HEK293 (cell line): Measurements from ENCODE around the gene GPR157.

ENCODE experiments used
- CTCF ChIA-PET: fragments of 350-600 bp; formaldehyde crosslinking; extraction: SDS; loops from one replicate; lab custom pipeline; 2021; ENCODE audit warnings: antibody characterized with exemption; lab: Yijun Ruan, JAX
- POLR2A ChIA-PET: fragments of 300-600 bp; formaldehyde crosslinking; extraction: SDS; loops from one replicate; lab custom pipeline; 2020; ENCODE audit warnings: antibody characterized with exemption, inconsistent platforms; lab: Yijun Ruan, JAX
- H3K27ac ChIP-seq: fragments of 200-500 bp; sonication (Bioruptor generic); 2 replicates; pipeline ENCODE4 v1.5.1; 2014; ENCODE audit warnings: low read depth, low read length, control low read depth, inconsistent platforms; ENCODE audit errors: extremely low read depth
- H3K36me3 ChIP-seq, 2 experiments: fragments of 200-500 bp in 1 of 2; sonication (Bioruptor generic) in 1 of 2; 1 replicate in 1 of 2; 2 replicates in 1 of 2; pipeline ENCODE4 v1.5.1; 2014 to 2017; ENCODE audit warnings: inconsistent platforms in 2 of 2, low read length in 2 of 2; ENCODE audit not compliant: control insufficient read depth in 2 of 2, insufficient read depth in 1 of 2
- H3K4me1 ChIP-seq: fragments of 200-500 bp; sonication (Bioruptor generic); 2 replicates; pipeline ENCODE4 v1.5.1; 2014; ENCODE audit warnings: mild to moderate bottlenecking, low read length, inconsistent platforms; ENCODE audit not compliant: control insufficient read depth, insufficient read depth
- H3K4me3 ChIP-seq: 2 replicates; pipeline ENCODE4 v1.5.1; 2011; ENCODE audit warnings: low read depth, mild to moderate bottlenecking, control low read depth, low read length, moderate library complexity
- H3K9me3 ChIP-seq: fragments of 200-500 bp; sonication (Bioruptor generic); 2 replicates; pipeline ENCODE4 v1.5.1; 2014; ENCODE audit warnings: low read depth, low read length, inconsistent platforms; ENCODE audit not compliant: control insufficient read depth, insufficient read depth
- BCL6B ChIP-seq: fragments of 450-650 bp; formaldehyde crosslinking; IDR thresholded peaks from 2 replicates; pipeline ENCODE4 v1.5.1; 2017; ENCODE audit warnings: missing biosample characterization, missing genetic modification characterization
- GLI2 ChIP-seq: fragments of 450-650 bp; formaldehyde crosslinking; IDR thresholded peaks from 2 replicates; pipeline ENCODE4; 2017; ENCODE audit warnings: missing biosample characterization, missing genetic modification characterization, low read depth, borderline replicate concordance
- PATZ1 ChIP-seq: fragments of 450-650 bp; formaldehyde crosslinking; IDR thresholded peaks from 2 replicates; pipeline ENCODE4 v1.5.1; 2016; ENCODE audit warnings: missing biosample characterization, missing genetic modification characterization
- TSHZ1 ChIP-seq: fragments of 450-650 bp; formaldehyde crosslinking; IDR thresholded peaks from 2 replicates; pipeline ENCODE4 v1.5.1; 2016; ENCODE audit warnings: missing biosample characterization, missing genetic modification characterization, borderline replicate concordance
- YY1 ChIP-seq: fragments of 450-650 bp; formaldehyde crosslinking; IDR thresholded peaks from 2 replicates; pipeline ENCODE4 v1.5.1; 2018; ENCODE audit warnings: missing biosample characterization, missing genetic modification characterization
- ZBTB21 ChIP-seq: fragments of 450-650 bp; formaldehyde crosslinking; IDR thresholded peaks from 2 replicates; pipeline ENCODE4 v1.5.1; 2017; ENCODE audit warnings: missing biosample characterization, missing genetic modification characterization
- ZFP3 ChIP-seq: fragments of 450-650 bp; formaldehyde crosslinking; IDR thresholded peaks from 2 replicates; pipeline ENCODE4 v1.5.1; 2016; ENCODE audit warnings: low read depth, missing biosample characterization, missing genetic modification characterization
- ZNF10 ChIP-seq: fragments of 450-650 bp; formaldehyde crosslinking; IDR thresholded peaks from 2 replicates; pipeline ENCODE4 v1.5.1; 2017; ENCODE audit warnings: missing biosample characterization, missing genetic modification characterization
- ZNF133 ChIP-seq: fragments of 450-650 bp; formaldehyde crosslinking; IDR thresholded peaks from 2 replicates; pipeline ENCODE4 v1.5.1; 2016; ENCODE audit warnings: missing biosample characterization, missing genetic modification characterization
- ZNF169 ChIP-seq: fragments of 450-650 bp; formaldehyde crosslinking; IDR thresholded peaks from 2 replicates; pipeline ENCODE4 v1.5.1; 2016; ENCODE audit warnings: missing biosample characterization, missing genetic modification characterization
- ZNF174 ChIP-seq: fragments of 450-650 bp; formaldehyde crosslinking; IDR thresholded peaks from 2 replicates; pipeline ENCODE4 v1.5.0; 2017; ENCODE audit warnings: missing biosample characterization, mild to moderate bottlenecking, missing genetic modification characterization
- ZNF175 ChIP-seq: fragments of 450-650 bp; formaldehyde crosslinking; IDR thresholded peaks from 2 replicates; pipeline ENCODE4 v1.5.1; 2016; ENCODE audit warnings: missing biosample characterization, missing genetic modification characterization
- ZNF2 ChIP-seq: fragments of 450-650 bp; formaldehyde crosslinking; IDR thresholded peaks from 2 replicates; pipeline ENCODE4 v1.5.1; 2016; ENCODE audit warnings: missing biosample characterization, missing genetic modification characterization
- ZNF23 ChIP-seq: fragments of 450-650 bp; formaldehyde crosslinking; IDR thresholded peaks from 2 replicates; pipeline ENCODE4 v1.5.1; 2016; ENCODE audit warnings: missing biosample characterization, missing genetic modification characterization, borderline replicate concordance
- ZNF26 ChIP-seq: fragments of 450-650 bp; formaldehyde crosslinking; IDR thresholded peaks from 2 replicates; pipeline ENCODE4 v1.5.1; 2016; ENCODE audit warnings: missing biosample characterization, missing genetic modification characterization
- ZNF266 ChIP-seq: fragments of 450-650 bp; formaldehyde crosslinking; IDR thresholded peaks from 2 replicates; pipeline ENCODE4 v1.5.1; 2016; ENCODE audit warnings: missing biosample characterization, missing genetic modification characterization, low read depth
- ZNF366 ChIP-seq: fragments of 450-650 bp; formaldehyde crosslinking; conservative IDR thresholded peaks from 2 replicates; pipeline ENCODE4 v1.5.1; 2016; ENCODE audit warnings: missing biosample characterization, missing genetic modification characterization
- ZNF580 ChIP-seq: fragments of 450-650 bp; formaldehyde crosslinking; IDR thresholded peaks from 2 replicates; pipeline ENCODE4 v1.5.1; 2016; ENCODE audit warnings: missing biosample characterization, missing genetic modification characterization
- ZNF585B ChIP-seq: fragments of 450-650 bp; formaldehyde crosslinking; IDR thresholded peaks from 2 replicates; pipeline ENCODE4 v1.5.1; 2016; ENCODE audit warnings: missing biosample characterization, missing genetic modification characterization
- ZNF658 ChIP-seq: fragments of 450-650 bp; formaldehyde crosslinking; IDR thresholded peaks from 2 replicates; pipeline ENCODE4; 2016; ENCODE audit warnings: missing biosample characterization, missing genetic modification characterization
- ZNF704 ChIP-seq: fragments of 450-650 bp; formaldehyde crosslinking; IDR thresholded peaks from 2 replicates; pipeline ENCODE4 v1.5.1; 2016; ENCODE audit warnings: missing biosample characterization, missing genetic modification characterization
- ZNF768 ChIP-seq: fragments of 450-650 bp; formaldehyde crosslinking; IDR thresholded peaks from 2 replicates; pipeline ENCODE4 v1.5.1; 2018; ENCODE audit warnings: missing biosample characterization, mild to moderate bottlenecking, missing genetic modification characterization
- ZSCAN30 ChIP-seq: fragments of 450-650 bp; IDR thresholded peaks from 2 replicates; pipeline ENCODE4 v1.5.1; 2018; ENCODE audit warnings: missing biosample characterization, mild to moderate bottlenecking, missing genetic modification characterization, moderate library complexity
- TF ChIP-seq, protein P1 (sequence below): fragments of 450-650 bp; formaldehyde crosslinking; IDR thresholded peaks from 2 replicates; pipeline ENCODE4 v1.5.1; 2016; ENCODE audit warnings: missing biosample characterization, missing genetic modification characterization

Gene GPR157

DNA sequence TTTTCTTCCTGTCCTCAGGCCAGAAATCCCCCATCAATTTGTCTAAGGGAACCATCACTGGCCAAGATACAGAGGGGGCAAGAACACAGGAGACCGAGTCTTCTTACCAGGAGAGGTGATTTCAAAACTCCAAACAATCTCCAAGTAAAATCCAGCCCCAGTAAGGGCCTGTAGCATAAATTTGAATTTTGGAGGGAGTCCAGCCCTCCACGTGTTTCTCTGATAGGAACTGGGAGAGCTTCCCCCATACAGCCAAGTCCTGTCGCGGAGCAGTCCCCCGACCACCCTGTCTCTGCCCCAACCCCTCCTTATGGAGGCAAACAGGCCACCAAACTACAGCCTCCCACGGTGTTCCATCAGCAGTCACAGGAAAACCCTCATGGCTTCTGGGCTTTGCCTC lies 32.4 kb upstream of the GPR157 start:
- no peaks in the 10 kb centered on the region for H3K9me3 ChIP-seq
- ChIA-PET POLR2A (no interaction called here), CTCF (interaction anchor here (2.6 kb wide), 1 partner anchor 19 kb away, joined by 13 read pairs; no protein-coding TSS in a partner anchor)
- peaks cover 0 to 53% of the 10 kb centered on the region in 2 experiments; a peak in 2 of 3 replicates for H3K36me3 ChIP-seq
- no peak overlapping the region for H3K4me3 ChIP-seq
- no peak overlapping the region for H3K27ac ChIP-seq
- peaks cover 17% of the 10 kb centered on the region for H3K4me1 ChIP-seq
- TF ChIP-seq ZSCAN30 (tag by site-specific recombination), result no peak
- TF ChIP-seq ZNF266 (tag by site-specific recombination), result no peak
- TF ChIP-seq PATZ1 (tag by site-specific recombination), result no peak
- no peak for TF ChIP-seq ZNF23 (tag by site-specific recombination)
- no peak for TF ChIP-seq ZNF658 (tag by site-specific recombination)
- TF ChIP-seq YY1 (tag by site-specific recombination), result no peak
- TF ChIP-seq ZNF585B (tag by site-specific recombination), result no peak
- TF ChIP-seq, protein P1, sequence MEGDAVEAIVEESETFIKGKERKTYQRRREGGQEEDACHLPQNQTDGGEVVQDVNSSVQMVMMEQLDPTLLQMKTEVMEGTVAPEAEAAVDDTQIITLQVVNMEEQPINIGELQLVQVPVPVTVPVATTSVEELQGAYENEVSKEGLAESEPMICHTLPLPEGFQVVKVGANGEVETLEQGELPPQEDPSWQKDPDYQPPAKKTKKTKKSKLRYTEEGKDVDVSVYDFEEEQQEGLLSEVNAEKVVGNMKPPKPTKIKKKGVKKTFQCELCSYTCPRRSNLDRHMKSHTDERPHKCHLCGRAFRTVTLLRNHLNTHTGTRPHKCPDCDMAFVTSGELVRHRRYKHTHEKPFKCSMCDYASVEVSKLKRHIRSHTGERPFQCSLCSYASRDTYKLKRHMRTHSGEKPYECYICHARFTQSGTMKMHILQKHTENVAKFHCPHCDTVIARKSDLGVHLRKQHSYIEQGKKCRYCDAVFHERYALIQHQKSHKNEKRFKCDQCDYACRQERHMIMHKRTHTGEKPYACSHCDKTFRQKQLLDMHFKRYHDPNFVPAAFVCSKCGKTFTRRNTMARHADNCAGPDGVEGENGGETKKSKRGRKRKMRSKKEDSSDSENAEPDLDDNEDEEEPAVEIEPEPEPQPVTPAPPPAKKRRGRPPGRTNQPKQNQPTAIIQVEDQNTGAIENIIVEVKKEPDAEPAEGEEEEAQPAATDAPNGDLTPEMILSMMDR (tag by site-specific recombination), result no peak
- no peak for TF ChIP-seq ZNF366 (tag by site-specific recombination)
- no peak for TF ChIP-seq ZFP3
- no peak for TF ChIP-seq ZNF133 (tag by site-specific recombination)
- no peak for TF ChIP-seq ZNF10
- no peak for TF ChIP-seq ZNF174 (tag by site-specific recombination)
- TF ChIP-seq TSHZ1, result no peak
- TF ChIP-seq ZNF704, result no peak
- TF ChIP-seq ZNF169, result no peak

GRCh38 chr1:9160079-9160717 lies 31.3 kb upstream of the GPR157 start:
- H3K9me3 ChIP-seq, result no peaks in the 10 kb centered on the region
- H3K27ac ChIP-seq, result no peak overlapping the region
- ChIA-PET POLR2A (no interaction called here), CTCF (interaction anchor here (0.6 to 3.2 kb wide), 4 partner anchors 18 to 35 kb away, joined by 3 to 13 read pairs (median 8); no protein-coding TSS in a partner anchor)
- no peak overlapping the region for H3K4me3 ChIP-seq
- H3K4me1 ChIP-seq, result peaks cover 17% of the 10 kb centered on the region
- peaks cover 0 to 55% of the 10 kb centered on the region in 2 experiments; a peak in 2 of 3 replicates for H3K36me3 ChIP-seq
- TF ChIP-seq ZNF26 (no peak), ZNF2 (no peak), GLI2 (no peak), ZNF580 (tag by site-specific recombination) (no peak), ZBTB21 (tag by site-specific recombination) (no peak), BCL6B (no peak), ZNF768 (tag by site-specific recombination) (no peak), ZNF175 (tag by site-specific recombination) (no peak)
